ENCODE results near the gene PATJ. TPM values are rescaled to one million over a fixed set of nuclear protein-coding genes. Genes with fewer than 3 reads are reported as not detected.
"Not testable (repeated sequence)": the region's sequence is repeated elsewhere in the genome, so short reads cannot be mapped to it uniquely, and the experiment has no call there.

Gene PATJ
- total RNA-seq, 1 donor from 2014 or later: 124 TPM

- no peak for DNase-seq (ENCODE audit: low read depth)
These were observed 76.7 kb downstream of the PATJ start for GRCh38 chr1:61818992-61819391.

- no peak for DNase-seq (ENCODE audit: low read depth)
These were observed 77.1 kb downstream of the PATJ start for GRCh38 chr1:61819421-61819820.

- no peak for DNase-seq (ENCODE audit: low read depth)
These were observed 83.1 kb downstream of the PATJ start for GRCh38 chr1:61825393-61825792.

GRCh38 chr1:61828805-61829204, 86.5 kb downstream of the PATJ start:
- no peak for DNase-seq (ENCODE audit: low read depth)

GRCh38 chr1:61836649-61837048, 94.4 kb downstream of the PATJ start:
- DNase-seq (ENCODE audit: low read depth): no peak

- peak; percentile 76 for DNase-seq (ENCODE audit: low read depth)
These were observed 95.3 kb downstream of the PATJ start for GRCh38 chr1:61837607-61838006.

GRCh38 chr1:61839679-61840078, 97.4 kb downstream of the PATJ start:
- peak; percentile 35 for DNase-seq (ENCODE audit: low read depth)

GRCh38 chr1:61842036-61842435, 99.8 kb downstream of the PATJ start:
- DNase-seq (ENCODE audit: low read depth): no peak

GRCh38 chr1:61842863-61843514, 100.7 kb downstream of the PATJ start:
- DNase-seq (ENCODE audit: low read depth): peak; percentile 11

- DNase-seq (ENCODE audit: low read depth): no peak
These were observed 101.7 kb downstream of the PATJ start for GRCh38 chr1:61844006-61844405.

- not testable (repeated sequence) for DNase-seq (ENCODE audit: low read depth)
These were observed 102.4 kb downstream of the PATJ start for GRCh38 chr1:61844664-61845063.

GRCh38 chr1:61851235-61851634, 109.0 kb downstream of the PATJ start:
- no peak for DNase-seq (ENCODE audit: low read depth)

- DNase-seq (ENCODE audit: low read depth): peak; percentile 72
These were observed 109.8 kb downstream of the PATJ start for GRCh38 chr1:61851849-61852669.

GRCh38 chr1:61852670-61853015, 110.4 kb downstream of the PATJ start:
- DNase-seq (ENCODE audit: low read depth): no peak

GRCh38 chr1:61853583-61853982, 111.3 kb downstream of the PATJ start:
- no peak for DNase-seq (ENCODE audit: low read depth)

GRCh38 chr1:61864489-61864888, 122.2 kb downstream of the PATJ start:
- no peak for DNase-seq (ENCODE audit: low read depth)

- no peak for DNase-seq (ENCODE audit: low read depth)
These were observed 123.5 kb downstream of the PATJ start for GRCh38 chr1:61865646-61866220.

- no peak for DNase-seq (ENCODE audit: low read depth)
These were observed 127.4 kb downstream of the PATJ start for GRCh38 chr1:61869691-61870109.

GRCh38 chr1:61872206-61872605, 129.9 kb downstream of the PATJ start:
- DNase-seq (ENCODE audit: low read depth): no peak

- DNase-seq (ENCODE audit: low read depth): no peak
These were observed 131.3 kb downstream of the PATJ start for GRCh38 chr1:61873581-61873980.

- DNase-seq (ENCODE audit: low read depth): no peak
These were observed 131.7 kb downstream of the PATJ start for GRCh38 chr1:61873994-61874393.

- DNase-seq (ENCODE audit: low read depth): no peak
These were observed 132.9 kb downstream of the PATJ start for GRCh38 chr1:61875198-61875597.

GRCh38 chr1:61879887-61880474, 137.7 kb downstream of the PATJ start:
- not testable (repeated sequence) for DNase-seq (ENCODE audit: low read depth)

Measured in renal cortical epithelial cell (primary cell).